H1 (cell line): Measurements from ENCODE around the gene CLDN25. TPM values are rescaled to one million over a fixed set of nuclear protein-coding genes. Genes with fewer than 3 reads are reported as not detected.

Experiments
- CTCF ChIA-PET: fragments of 300-600 bp; sonication (Branson Sonifier 250); formaldehyde crosslinking; loops from one replicate; lab custom pipeline; 2021; ENCODE audit not compliant: partially characterized antibody; lab: Charles Lee
- POLR2A ChIA-PET: fragments of 300-600 bp; sonication (Branson Sonifier 250); formaldehyde crosslinking; loops from one replicate; lab custom pipeline; 2021; ENCODE audit warnings: inconsistent platforms; ENCODE audit not compliant: partially characterized antibody; lab: Charles Lee
- DNase-seq, 2 experiments: peaks; one replicate each; pipeline versions ENCODE4 v3.0.0 to v3.0.0-alpha.2; 2010 to 2022; ENCODE audit warnings: low spot score in 2 of 2, low read depth in 1 of 2, mixed read lengths in 1 of 2
- FAIRE-seq: peaks from 2 replicates; lab custom pipeline; 2011; peaks lifted over from hg19 to GRCh38; lab: Jason Lieb, UNC
- H2AFZ ChIP-seq: 2 replicates; pipeline ENCODE4 v1.8.1; 2012; ENCODE audit warnings: low read length, inconsistent platforms
- H2AK5ac ChIP-seq: 2 replicates; pipeline ENCODE4 v1.6.1; 2013; ENCODE audit warnings: low read depth, low read length
- H2BK120ac ChIP-seq: replicated peaks from 2 replicates; pipeline ENCODE3; 2013; ENCODE audit warnings: low read depth, low read length, inconsistent platforms
- H2BK12ac ChIP-seq: 2 replicates; pipeline ENCODE4 v1.6.1; 2013; ENCODE audit warnings: low read depth, low read length
- H2BK15ac ChIP-seq: 2 replicates; pipeline ENCODE4 v1.6.1; 2013; ENCODE audit warnings: low read length
- H2BK20ac ChIP-seq: 2 replicates; pipeline ENCODE4 v1.6.1; 2013; ENCODE audit warnings: low read length
- H2BK5ac ChIP-seq: 2 replicates; pipeline ENCODE4 v1.6.1; 2013; ENCODE audit warnings: low read depth, low read length
- H3K14ac ChIP-seq: 2 replicates; pipeline ENCODE4 v1.6.1; 2013; ENCODE audit warnings: inconsistent platforms; ENCODE audit not compliant: insufficient read length
- H3K18ac ChIP-seq: 2 replicates; pipeline ENCODE4 v1.6.1; 2013; ENCODE audit warnings: low read length; ENCODE audit errors: extremely low read depth
- H3K23ac ChIP-seq: 2 replicates; pipeline ENCODE4 v1.6.1; 2013; ENCODE audit warnings: inconsistent platforms; ENCODE audit not compliant: insufficient read length
- H3K23me2 ChIP-seq: 2 replicates; pipeline ENCODE4 v1.6.1; 2013; ENCODE audit warnings: low read depth, low read length
- H3K27ac ChIP-seq: 2 replicates; pipeline ENCODE4 v1.6.1; 2011; ENCODE audit warnings: low read depth, low read length, inconsistent platforms
- H3K27me3 ChIP-seq, 4 experiments: replicated peaks in 1 of 4; 1 replicate in 1 of 4; 2 replicates in 3 of 4; pipeline versions ENCODE4 v1.6.1 to v1.8.1; 2011 to 2013; ENCODE audit warnings: low read length in 3 of 4, mild to moderate bottlenecking in 3 of 4, inconsistent platforms in 2 of 4, mixed read lengths in 2 of 4, moderate library complexity in 1 of 4; ENCODE audit not compliant: control insufficient read depth in 3 of 4, insufficient read depth in 3 of 4; ENCODE audit errors: extremely low read depth in 1 of 4
- H3K36me3 ChIP-seq, 4 experiments: 2 replicates each; pipeline versions ENCODE4 v1.6.1 to v1.8.1; 2011 to 2013; ENCODE audit warnings: mild to moderate bottlenecking in 4 of 4, low read length in 3 of 4, moderate library complexity in 2 of 4, control low read depth in 1 of 4, inconsistent platforms in 1 of 4; ENCODE audit not compliant: insufficient read depth in 4 of 4, control insufficient read depth in 2 of 4
- H3K4ac ChIP-seq: replicated peaks from 2 replicates; pipeline ENCODE3; 2013; ENCODE audit warnings: low read length, low read depth, mixed read lengths, inconsistent platforms; ENCODE audit not compliant: insufficient read length
- H3K4me1 ChIP-seq, 4 experiments: replicated peaks in 1 of 4; 1 replicate in 1 of 4; 2 replicates in 3 of 4; pipeline versions ENCODE4 v1.6.1 to v1.8.1; 2011 to 2013; ENCODE audit warnings: low read length in 3 of 4, inconsistent platforms in 2 of 4, mixed read lengths in 1 of 4; ENCODE audit not compliant: insufficient read depth in 4 of 4, control insufficient read depth in 3 of 4
- H3K4me2 ChIP-seq, 2 experiments: 2 replicates each; pipeline versions ENCODE4 v1.6.1 to v1.8.1; 2011 to 2013; ENCODE audit warnings: low read depth in 2 of 2, low read length in 2 of 2, control low read depth in 1 of 2, inconsistent platforms in 1 of 2, mild to moderate bottlenecking in 1 of 2; ENCODE audit not compliant: insufficient read depth in 1 of 2
- H3K4me3 ChIP-seq, 4 experiments: fragments of 200-600, 300-600 bp in 1 of 4; sonication (generic), shearing (Covaris generic), sonication (Bioruptor Twin) in 1 of 4; 2 replicates each; pipeline versions ENCODE4 v1.5.1 to v1.8.1; 2011 to 2016; ENCODE audit warnings: low read length in 4 of 4, low read depth in 3 of 4, control low read depth in 2 of 4, inconsistent platforms in 2 of 4, mild to moderate bottlenecking in 2 of 4, mixed read lengths in 1 of 4, moderate library complexity in 1 of 4; ENCODE audit not compliant: insufficient read depth in 2 of 4; ENCODE audit errors: extremely low read depth in 1 of 4
- H3K56ac ChIP-seq: replicated peaks from 2 replicates; pipeline ENCODE3; 2013; ENCODE audit warnings: low read depth, mild to moderate bottlenecking, mixed read lengths, low read length, inconsistent platforms; ENCODE audit not compliant: insufficient read length
- H3K79me1 ChIP-seq: 2 replicates; pipeline ENCODE4 v1.6.1; 2013; ENCODE audit warnings: low read depth, low read length, control low read depth
- H3K79me2 ChIP-seq, 2 experiments: 2 replicates each; pipeline versions ENCODE4 v1.6.1 to v1.8.1; 2012 to 2013; ENCODE audit warnings: low read length in 2 of 2, mild to moderate bottlenecking in 2 of 2, inconsistent platforms in 1 of 2; ENCODE audit not compliant: insufficient read depth in 2 of 2, control insufficient read depth in 1 of 2
- H3K9ac ChIP-seq, 4 experiments: replicated peaks in 1 of 4; 1 replicate in 1 of 4; 2 replicates in 3 of 4; pipeline versions ENCODE4 v1.6.1 to v1.8.1; 2011 to 2013; ENCODE audit warnings: low read depth in 3 of 4, low read length in 3 of 4, control low read depth in 2 of 4, mild to moderate bottlenecking in 2 of 4, moderate library complexity in 2 of 4, inconsistent platforms in 1 of 4; ENCODE audit errors: extremely low read depth in 1 of 4
- H3K9me3 ChIP-seq, 2 experiments: 2 replicates each; pipeline versions ENCODE4 v1.6.1 to v1.8.1; 2012 to 2013; ENCODE audit warnings: mild to moderate bottlenecking in 2 of 2, moderate library complexity in 2 of 2, control low read depth in 1 of 2, inconsistent platforms in 1 of 2, low read depth in 1 of 2, low read length in 1 of 2, mixed read lengths in 1 of 2; ENCODE audit not compliant: insufficient read depth in 2 of 2
- H4K20me1 ChIP-seq, 2 experiments: replicated peaks in 1 of 2; 2 replicates each; pipeline versions ENCODE3 to v1.8.1; 2011 to 2013; ENCODE audit warnings: inconsistent platforms in 2 of 2, low read length in 2 of 2, mild to moderate bottlenecking in 1 of 2; ENCODE audit not compliant: insufficient read depth in 2 of 2, control insufficient read depth in 1 of 2
- H4K5ac ChIP-seq: 2 replicates; pipeline ENCODE4 v1.6.1; 2013; ENCODE audit warnings: low read length, low read depth, mixed read lengths, inconsistent platforms; ENCODE audit not compliant: insufficient read length
- H4K8ac ChIP-seq: 2 replicates; pipeline ENCODE4 v1.8.0; 2013; ENCODE audit warnings: mild to moderate bottlenecking, moderate library complexity, low read length, inconsistent platforms; ENCODE audit not compliant: insufficient read depth; ENCODE audit errors: extremely low read depth
- H4K91ac ChIP-seq: replicated peaks from 2 replicates; pipeline ENCODE3; 2013; ENCODE audit warnings: low read length, mixed read lengths, inconsistent platforms; ENCODE audit not compliant: insufficient read length
- CTCF ChIP-seq, 3 experiments: IDR thresholded peaks; 1 replicate in 2 of 3; 2 replicates in 1 of 3; pipeline versions ENCODE4 v1.5.1 to v1.6.1; 2011; ENCODE audit warnings: low read length in 3 of 3, mild to moderate bottlenecking in 3 of 3, inconsistent platforms in 2 of 3, low read depth in 1 of 3, moderate library complexity in 1 of 3; ENCODE audit not compliant: insufficient read depth in 1 of 3; ENCODE audit errors: control extremely low read depth in 1 of 3
- FOSL1 ChIP-seq: IDR thresholded peaks from 2 replicates; pipeline ENCODE4 v1.6.1; 2011; ENCODE audit warnings: mild to moderate bottlenecking, low read depth, low read length, moderate library complexity; ENCODE audit not compliant: insufficient read depth
- JUND ChIP-seq: IDR thresholded peaks from 2 replicates; pipeline ENCODE4 v1.6.1; 2011; ENCODE audit warnings: mild to moderate bottlenecking, improper control_type of control experiment, low read length
- RAD21 ChIP-seq, 2 experiments: IDR thresholded peaks in 1 of 2; conservative IDR thresholded peaks in 1 of 2; 2 replicates each; pipeline ENCODE4 v1.6.1; 2011; ENCODE audit warnings: low read depth in 2 of 2, low read length in 2 of 2, improper control_type of control experiment in 1 of 2, inconsistent platforms in 1 of 2, mild to moderate bottlenecking in 1 of 2, moderate library complexity in 1 of 2
- WGBS, 2 experiments: shearing (Covaris generic) in 1 of 2; methylation state at CpG; one replicate each; pipeline versions ENCODE4 v1.1.6 to v1.1.7; 2013 to 2015; ENCODE audit warnings: low lambda C conversion rate in 2 of 2, mixed read lengths in 2 of 2, inconsistent platforms in 1 of 2, low coverage in 1 of 2, missing lambda C conversion rate in 1 of 2; ENCODE audit not compliant: insufficient replicate concordance in 2 of 2, insufficient coverage in 1 of 2, insufficient read length in 1 of 2; ENCODE audit errors: extremely low coverage in 1 of 2, missing lambda C conversion rate in 1 of 2; 5-methylcytosine and 5-hydroxymethylcytosine counted together
- polyA plus RNA-seq, 7 experiments: library from polyadenylated mRNA; depleted of rRNA in 3 of 7; stranded (reverse) in 5 of 7; unstranded in 2 of 7; fragments of >200 nt in 5 of 7; fragments of 200-250 nt in 2 of 7; gene quantifications; 1 replicate in 5 of 7; 2 replicates in 1 of 7; 4 replicates in 1 of 7; pipeline versions ENCODE4 v1.2.1 to v1.2.3, GENCODE V29; 2011 to 2013; ENCODE audit warnings: missing spikeins in 2 of 7, mixed read lengths in 2 of 7
- total RNA-seq: library from RNA; stranded (reverse); fragmentation: NEBNext Ultra II Directional; extraction: Animal tissue kit (Norgen Biotek cat#: 25700); gene quantifications from 2 replicates; pipeline ENCODE4 v1.2.1, GENCODE V29; 2021

The CLDN25 gene
- total and polyA plus RNA-seq, 2 of the 8 experiments (the other 6 are each of a cell fraction or from before 2014, with no cell fraction given) = not detected

GRCh38 chr11:113730887-113731726 lies 48.5 kb upstream of the CLDN25 start:
- DNase-seq = peak in 1 of 2 experiments; percentile 60
- no peaks in the 10 kb centered on the region for H3K79me1 ChIP-seq

More at GRCh38 chr11:113730887-113731726, 48.5 kb upstream of the CLDN25 start:
- 65% methylated on average over 4 of the region's 4 CpGs; no CpG with 5 or more reads in 1 of the 2 experiments for WGBS, 2 experiments
- Histone ChIP-seq H4K5ac (no peak overlapping the region), H4K20me1 (no peaks in the 10 kb centered on the region), H3K27ac (no peak overlapping the region), H2BK120ac (no peak overlapping the region), H2AFZ (no peak overlapping the region), H3K23ac (no peak overlapping the region), H2BK15ac (no peak overlapping the region), H2BK20ac (no peak overlapping the region), H3K36me3 (peaks cover 0 to 21% (median 13%) of the 10 kb centered on the region in 4 experiments; a peak in 5 of 8 replicates), H3K23me2 (no peaks in the 10 kb centered on the region), H3K4ac (no peak overlapping the region), H3K14ac (no peak overlapping the region), H3K79me2 (no peaks in the 10 kb centered on the region), H3K4me3 (no peak overlapping the region), H3K56ac (no peak overlapping the region), H3K4me2 (no peak overlapping the region), H2BK12ac (no peak overlapping the region), H3K18ac (no peak overlapping the region), H3K27me3 (no peaks in the 10 kb centered on the region), H2AK5ac (no peak overlapping the region), H3K9me3 (no peaks in the 10 kb centered on the region), H3K9ac (no peak overlapping the region), H2BK5ac (no peak overlapping the region), H3K4me1 (no peaks in the 10 kb centered on the region), H4K8ac (no peak overlapping the region), H4K91ac (no peak overlapping the region)
- CTCF ChIA-PET = interaction anchor here (0.6 to 5.8 kb wide), 63 partner anchors 9 to 1452 kb away, joined by 3 to 64 read pairs (median 4); no protein-coding TSS in a partner anchor
- POLR2A ChIA-PET = no interaction called here
- TF ChIP-seq JUND (no peak), RAD21 (IDR thresholded peaks at IDR 0.05 in 1 of 2, conservative IDR thresholded peaks at IDR 0.05 in 1 of 2; ENCODE audit: low read depth in 2 of 2, low read length in 2 of 2) (peak; percentile 97 to 98), CTCF (IDR thresholded peaks at IDR 0.05; ENCODE audit: control extremely low read depth in 1 of 3, insufficient read depth in 1 of 3, low read depth in 1 of 3, low read length in 3 of 3) (peak; percentile 11 to 77 (median 69)), FOSL1 (no peak)
- peak; percentile 79 for FAIRE-seq
